ENCODE results near the gene PCSK7. TPM values are rescaled to one million over a fixed set of nuclear protein-coding genes. Genes with fewer than 3 reads are reported as not detected.

Gene PCSK7
- total RNA-seq, 1 experiment from 2014 or later: 50.7 TPM

- Histone ChIP-seq H3K4me1 (ENCODE audit: insufficient read depth, low read length) (no peaks in the 10 kb centered on the region), H3K79me1 (ENCODE audit: insufficient read depth, low read depth, low read length, poor library complexity, severe bottlenecking) (no peaks in the 10 kb centered on the region), H3K79me2 (ENCODE audit: insufficient read depth, low read length) (peaks cover 3% of the 10 kb centered on the region; the same call in 1 of the 2 replicates), H2BK20ac (ENCODE audit: low read depth, low read length, poor library complexity, severe bottlenecking) (no peak overlapping the region), H4K5ac (ENCODE audit: insufficient read length, low read depth, low read length) (no peak overlapping the region), H2BK12ac (ENCODE audit: insufficient read length, low read depth, low read length) (no peak overlapping the region), H3K27me3 (ENCODE audit: insufficient read depth, low read length) (no peaks in the 10 kb centered on the region), H4K8ac (replicated peaks; ENCODE audit: insufficient read length, low read depth, low read length) (no peak overlapping the region), H2AFZ (ENCODE audit: low read length) (no peak overlapping the region), H3K23ac (ENCODE audit: insufficient read length, low read depth, low read length) (no peak overlapping the region), H3K4ac (ENCODE audit: low read depth, low read length) (no peak overlapping the region; the same call in 1 of the 2 replicates), H3K56ac (ENCODE audit: insufficient read length, low read depth, low read length) (no peak overlapping the region), H3K4me2 (ENCODE audit: insufficient read depth, insufficient read length, low read length) (peak overlapping the region; percentile 72), H3K9me3 (ENCODE audit: control insufficient read depth, low read depth, low read length) (no peaks in the 10 kb centered on the region), H3K14ac (ENCODE audit: insufficient read depth, low read length) (peak overlapping the region; percentile 88), H3K18ac (ENCODE audit: insufficient read length, low read depth, low read length) (peak overlapping the region; percentile 91), H3K27ac (ENCODE audit: insufficient read length, low read depth, low read length) (no peak overlapping the region), H3K23me2 (ENCODE audit: insufficient read length, low read depth, low read length, poor library complexity, severe bottlenecking) (peaks cover 8% of the 10 kb centered on the region), H3K9ac (ENCODE audit: extremely low read depth, insufficient read length, low read length) (peak overlapping the region; percentile 69), H3T11ph (ENCODE audit: low read length) (no peak overlapping the region), H2AK5ac (ENCODE audit: insufficient read length, low read length) (no peak overlapping the region), H2BK15ac (ENCODE audit: low read depth, low read length) (no peak overlapping the region), H4K91ac (ENCODE audit: insufficient read length, low read depth, low read length) (peak overlapping the region; percentile 20), H2BK120ac (ENCODE audit: low read depth, low read length, poor library complexity, severe bottlenecking) (no peak overlapping the region), H4K20me1 (ENCODE audit: control insufficient read depth, insufficient read depth, insufficient read length) (no peaks in the 10 kb centered on the region), H2BK5ac (ENCODE audit: insufficient read length, low read length) (no peak overlapping the region)
- peaks cover 35 to 40% of the 10 kb centered on the region in 2 experiments for H3K4me1 Mint-ChIP-seq
- peaks cover 0 to 3% of the 10 kb centered on the region in 2 experiments; a peak in 1 of 5 replicates for H3K9me3 Mint-ChIP-seq
- no CpG with 5 or more reads among the region's 13 CpGs for WGBS (ENCODE audit: extremely low coverage, insufficient read length, low lambda C conversion rate)
- peak overlapping the region; percentile 70 to 74 for H3K4me3 Mint-ChIP-seq
- TF ChIP-seq CTCF (conservative IDR thresholded peaks at IDR 0.05): no peak
- H3K27ac Mint-ChIP-seq: peak overlapping the region in 2 of 3 experiments; percentile 18 to 89; a peak in 3 of 7 replicates
- no peak for DNase-seq
- H3K27me3 Mint-ChIP-seq (ENCODE audit: low read depth): no peaks in the 10 kb centered on the region
- peaks cover 7 to 35% (median 24%) of the 10 kb centered on the region in 3 experiments; a peak in 6 of 7 replicates for H3K36me3 Mint-ChIP-seq (ENCODE audit: insufficient read depth in 1 of 3, low read depth in 3 of 3)
These were observed 31.7 kb downstream of the PCSK7 start for GRCh38 chr11:117199916-117200812.
